Osteoblast (primary cell): ENCODE data around the gene CACNG7. TPM values are rescaled to one million over a fixed set of nuclear protein-coding genes. Genes with fewer than 3 reads are reported as not detected.

ENCODE experiments used
- DNase-seq: peaks from one replicate; pipeline ENCODE4 v3.0.0; 2011; ENCODE audit warnings: low spot score, mixed read lengths; ENCODE audit not compliant: insufficient read length; ENCODE audit errors: missing footprints
- H2AFZ ChIP-seq: 2 replicates; pipeline ENCODE4 v1.6.0; 2011; ENCODE audit warnings: mild to moderate bottlenecking, low read length
- H3K27ac ChIP-seq: 2 replicates; pipeline ENCODE4 v1.5.1; 2011; ENCODE audit warnings: mild to moderate bottlenecking, low read depth, low read length, moderate library complexity
- H3K27me3 ChIP-seq: 2 replicates; pipeline ENCODE4 v1.6.0; 2012; ENCODE audit warnings: mild to moderate bottlenecking, control low read depth, inconsistent platforms, low read length, moderate library complexity; ENCODE audit not compliant: insufficient read depth
- H3K36me3 ChIP-seq: 2 replicates; pipeline ENCODE4 v1.5.1; 2011; ENCODE audit warnings: mild to moderate bottlenecking, low read length, control low read depth, moderate library complexity; ENCODE audit not compliant: insufficient read depth
- H3K4me1 ChIP-seq: 2 replicates; pipeline ENCODE4 v1.5.1; 2011; ENCODE audit warnings: mild to moderate bottlenecking, low read length, control low read depth, moderate library complexity; ENCODE audit not compliant: insufficient read depth
- H3K4me2 ChIP-seq: 2 replicates; pipeline ENCODE4 v1.6.0; 2011; ENCODE audit warnings: mild to moderate bottlenecking, low read length; ENCODE audit not compliant: insufficient read depth
- H3K4me3 ChIP-seq: fragments of 200-600 bp; sonication (generic); 3 replicates; pipeline ENCODE4 v1.5.1; 2012; ENCODE audit warnings: mild to moderate bottlenecking, low read length, inconsistent platforms; ENCODE audit not compliant: insufficient read depth
- H3K79me2 ChIP-seq: 2 replicates; pipeline ENCODE4 v1.6.0; 2012; ENCODE audit warnings: mild to moderate bottlenecking, low read length, control low read depth, inconsistent platforms; ENCODE audit not compliant: insufficient read depth
- H3K9me3 ChIP-seq: 2 replicates; pipeline ENCODE4 v1.5.1; 2011; ENCODE audit warnings: low read depth, low read length, control low read depth
- H4K20me1 ChIP-seq: 2 replicates; pipeline ENCODE4 v1.6.0; 2012; ENCODE audit warnings: mild to moderate bottlenecking, low read length, control low read depth; ENCODE audit not compliant: insufficient read depth
- CTCF ChIP-seq: IDR thresholded peaks from 2 replicates; pipeline ENCODE4 v1.5.1; 2011; ENCODE audit warnings: mild to moderate bottlenecking, low read depth, low read length, moderate library complexity; ENCODE audit errors: extremely low read depth
- total RNA-seq: library from RNA; depleted of rRNA; stranded (reverse); fragments of >200 nt; gene quantifications from 2 replicates; pipeline ENCODE4 v1.2.3, GENCODE V29; 2012

CACNG7 gene
- total RNA-seq, 1 donor = not detected

DNA sequence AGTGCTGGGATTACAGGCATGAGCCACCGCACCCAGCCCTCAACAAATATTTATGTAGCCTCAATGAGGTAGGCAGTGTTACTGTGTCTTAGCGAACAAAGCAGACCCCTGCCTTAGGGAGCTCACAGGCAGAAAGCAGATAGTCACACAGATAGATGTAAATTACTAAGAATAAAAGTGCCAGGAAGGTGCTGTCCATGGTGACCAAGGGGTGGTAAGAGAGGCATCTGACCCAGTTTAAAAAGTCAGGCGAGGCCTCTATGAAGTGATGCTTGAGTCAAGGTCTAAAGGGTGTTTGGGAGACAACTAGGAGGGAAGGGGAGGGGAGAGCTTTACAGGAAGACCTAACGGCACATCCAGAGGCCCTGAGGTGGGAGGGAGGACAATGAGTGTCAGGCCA lies 12.4 kb upstream of the CACNG7 start:
- H3K4me3 ChIP-seq = no peak overlapping the region
- no peaks in the 10 kb centered on the region for H4K20me1 ChIP-seq
- H3K36me3 ChIP-seq = no peaks in the 10 kb centered on the region
- no peaks in the 10 kb centered on the region for H3K4me1 ChIP-seq
- H2AFZ ChIP-seq = no peak overlapping the region
- H3K27ac ChIP-seq = no peak overlapping the region
- peaks cover 7% of the 10 kb centered on the region for H3K27me3 ChIP-seq
- TF ChIP-seq CTCF = no peak
- H3K9me3 ChIP-seq = no peaks in the 10 kb centered on the region
- peak; percentile 92 for DNase-seq
- H3K79me2 ChIP-seq = no peaks in the 10 kb centered on the region
- H3K4me2 ChIP-seq = no peak overlapping the region

- no peak for TF ChIP-seq CTCF
- Histone ChIP-seq H3K79me2 (no peaks in the 10 kb centered on the region), H3K9me3 (no peaks in the 10 kb centered on the region), H2AFZ (no peak overlapping the region), H3K4me1 (no peaks in the 10 kb centered on the region), H3K27me3 (peaks cover 7% of the 10 kb centered on the region), H3K4me2 (no peak overlapping the region), H4K20me1 (no peaks in the 10 kb centered on the region), H3K36me3 (no peaks in the 10 kb centered on the region), H3K27ac (no peak overlapping the region), H3K4me3 (no peak overlapping the region)
- peak; percentile 39 for DNase-seq
Measured at GRCh38 chr19:53897459-53897858, 11.6 kb upstream of the CACNG7 start.

GRCh38 chr19:53898166-53898565 lies 10.9 kb upstream of the CACNG7 start:
- Histone ChIP-seq H3K4me2 (no peak overlapping the region), H3K36me3 (no peaks in the 10 kb centered on the region), H3K27me3 (peaks cover 4% of the 10 kb centered on the region), H3K4me1 (no peaks in the 10 kb centered on the region), H4K20me1 (no peaks in the 10 kb centered on the region), H3K79me2 (no peaks in the 10 kb centered on the region), H3K27ac (no peak overlapping the region), H3K4me3 (no peak overlapping the region), H3K9me3 (no peaks in the 10 kb centered on the region), H2AFZ (no peak overlapping the region)
- no peak for TF ChIP-seq CTCF
- DNase-seq = peak; percentile 27

GRCh38 chr19:53898636-53899341 lies 10.3 kb upstream of the CACNG7 start:
- H3K27ac ChIP-seq = no peak overlapping the region
- peak; percentile 76 for DNase-seq
- H3K36me3 ChIP-seq = no peaks in the 10 kb centered on the region
- H3K4me3 ChIP-seq = no peak overlapping the region
- no peaks in the 10 kb centered on the region for H3K9me3 ChIP-seq
- H3K4me2 ChIP-seq = no peak overlapping the region
- H3K4me1 ChIP-seq = no peaks in the 10 kb centered on the region
- H3K27me3 ChIP-seq = no peaks in the 10 kb centered on the region
- H3K79me2 ChIP-seq = no peaks in the 10 kb centered on the region
- no peaks in the 10 kb centered on the region for H4K20me1 ChIP-seq
- no peak for TF ChIP-seq CTCF
- no peak overlapping the region for H2AFZ ChIP-seq
